GM18868 (cell line): ENCODE results near the gene CNOT6.

Experiments
- ATAC-seq: cut with Tn5 transposase; IDR thresholded peaks from one replicate; pipeline ENCODE4 v1.9.1; 2021; ENCODE audit warnings: mild to moderate bottlenecking, moderate library complexity; ENCODE audit not compliant: unreplicated experiment

CNOT6 gene

DNA sequence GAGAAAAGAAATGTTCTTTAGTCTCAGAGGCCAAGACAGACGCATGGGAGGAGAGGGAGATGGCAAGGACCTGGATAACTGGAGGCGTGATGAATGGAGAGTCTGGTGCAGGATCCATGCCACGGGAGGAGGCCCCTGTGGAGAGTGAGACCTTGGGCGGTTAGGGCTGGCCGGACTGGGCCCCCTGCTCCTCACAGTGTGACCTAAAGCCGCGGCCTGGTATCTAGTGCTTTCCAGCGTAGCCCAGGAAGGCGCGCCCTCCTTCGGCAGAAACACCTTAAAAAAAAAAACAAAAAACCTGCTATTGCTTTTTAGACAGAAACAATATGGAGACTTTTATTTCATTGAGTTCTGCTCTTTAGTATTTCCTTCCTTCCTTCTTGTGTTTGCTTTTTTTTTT is 64.1 kb downstream of the CNOT6 start:
- ATAC-seq: no peak

DNA sequence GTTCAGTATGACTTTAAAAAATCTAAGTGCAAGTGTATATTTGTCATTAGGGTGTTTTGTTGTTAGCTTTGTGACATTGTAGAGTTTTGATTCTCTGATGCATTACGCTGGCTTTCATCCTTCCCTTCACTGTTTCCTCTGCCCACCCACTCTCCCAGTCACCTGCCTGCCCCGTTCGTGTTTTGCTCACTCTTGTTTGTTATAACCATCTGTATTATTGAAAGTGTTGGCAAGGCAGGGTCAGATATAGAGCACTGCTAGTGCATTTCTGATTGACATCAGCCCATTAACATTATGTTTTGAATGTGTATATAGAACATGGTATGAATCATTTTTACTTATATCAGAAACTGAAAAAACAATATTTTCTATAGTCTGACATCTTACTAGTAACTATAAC is 69.8 kb downstream of the CNOT6 start:
- peak; percentile 27 for ATAC-seq

DNA sequence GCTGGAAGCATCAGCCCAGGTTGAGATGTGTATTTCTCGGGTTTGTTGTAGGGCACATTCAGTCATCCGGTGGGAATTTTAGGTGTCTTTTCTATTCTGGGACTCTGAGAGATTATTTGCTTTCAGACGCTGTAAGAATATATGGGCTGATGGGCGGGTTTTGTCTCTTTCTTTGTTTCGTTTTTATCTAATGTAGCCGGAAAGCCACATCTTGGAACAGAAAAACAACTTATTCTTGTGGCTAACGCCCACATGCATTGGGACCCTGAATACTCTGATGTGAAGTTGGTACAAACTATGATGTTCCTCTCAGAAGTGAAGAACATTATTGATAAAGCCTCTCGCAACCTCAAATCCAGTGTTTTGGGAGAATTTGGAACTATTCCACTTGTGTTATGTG is 74.7 kb downstream of the CNOT6 start:
- no peak for ATAC-seq

DNA sequence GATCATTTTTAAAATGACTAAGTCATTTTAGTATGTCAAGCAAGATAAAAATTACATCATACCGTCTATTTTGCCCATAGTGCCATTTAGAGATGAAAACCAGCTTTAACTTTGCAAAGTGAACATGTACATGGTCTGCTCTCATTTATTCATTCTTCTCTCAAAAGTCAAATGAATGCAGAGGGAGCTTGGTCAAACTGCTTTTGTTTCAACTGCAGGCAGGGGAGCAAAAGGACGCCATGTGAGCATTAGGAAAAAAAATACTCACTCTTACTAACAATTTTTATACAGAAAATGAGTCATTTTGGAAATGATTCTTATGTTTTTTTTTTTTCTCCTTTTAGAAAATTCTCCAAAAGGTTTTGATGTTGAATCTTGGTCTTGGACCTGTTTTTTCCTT is 81.4 kb downstream of the CNOT6 start:
- ATAC-seq: no peak

DNA sequence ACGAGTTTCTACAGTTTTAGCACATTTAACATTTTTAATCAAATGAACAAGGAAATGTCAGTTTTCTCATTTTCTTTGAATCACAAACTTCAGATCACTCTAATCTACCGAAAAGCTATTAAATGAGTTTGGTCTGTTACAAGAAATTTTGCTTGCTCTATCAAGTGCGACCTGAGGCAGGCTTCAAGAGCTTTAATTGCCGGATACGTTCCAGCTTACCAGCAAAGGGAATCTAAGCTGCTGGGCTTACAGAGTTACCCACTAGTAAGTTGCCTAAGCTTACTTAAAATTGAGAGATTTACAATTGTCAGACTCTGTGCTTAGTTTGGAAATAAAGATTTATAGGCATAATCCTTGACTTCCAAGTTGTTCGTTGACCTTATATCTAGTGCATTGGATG is 86.5 kb downstream of the CNOT6 start:
- no peak for ATAC-seq

DNA sequence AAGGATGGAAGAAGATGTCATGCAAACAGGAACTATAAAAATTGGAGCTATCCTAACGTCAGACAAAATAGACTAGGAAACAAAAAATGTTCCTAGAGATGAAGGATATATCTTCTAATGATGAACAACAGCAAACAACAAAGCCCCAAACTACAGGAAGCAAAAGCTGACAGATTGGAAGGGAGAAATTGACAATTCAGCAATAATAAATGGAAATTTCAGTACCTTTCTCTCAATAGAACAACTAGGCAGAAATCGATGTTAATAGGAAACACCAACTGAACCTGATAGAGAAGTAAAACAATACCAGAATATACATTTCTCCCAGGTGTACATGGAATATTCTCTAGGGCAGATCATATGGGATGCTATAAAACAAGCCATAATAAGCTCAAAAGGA is 89.6 kb downstream of the CNOT6 start:
- ATAC-seq: no peak

DNA sequence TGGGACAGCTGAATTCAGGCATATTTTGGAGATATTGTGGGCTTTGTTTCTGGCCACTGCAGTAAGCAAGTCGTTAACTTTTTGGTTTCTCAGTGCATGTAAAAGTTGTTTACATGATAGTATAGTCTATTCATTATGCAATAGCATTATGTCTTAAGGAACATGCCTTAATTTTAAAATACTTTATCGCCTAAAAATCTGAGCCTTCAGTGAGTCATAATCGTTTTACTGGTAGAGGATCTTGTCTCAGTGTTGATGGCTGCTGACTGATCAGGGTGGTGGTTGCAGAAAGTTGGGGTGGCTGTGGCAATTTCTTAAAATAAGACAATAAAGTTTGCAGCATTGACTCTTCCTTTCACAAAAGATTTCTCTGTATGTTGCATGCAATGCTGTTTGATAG is 92.0 kb downstream of the CNOT6 start:
- ATAC-seq: no peak

DNA sequence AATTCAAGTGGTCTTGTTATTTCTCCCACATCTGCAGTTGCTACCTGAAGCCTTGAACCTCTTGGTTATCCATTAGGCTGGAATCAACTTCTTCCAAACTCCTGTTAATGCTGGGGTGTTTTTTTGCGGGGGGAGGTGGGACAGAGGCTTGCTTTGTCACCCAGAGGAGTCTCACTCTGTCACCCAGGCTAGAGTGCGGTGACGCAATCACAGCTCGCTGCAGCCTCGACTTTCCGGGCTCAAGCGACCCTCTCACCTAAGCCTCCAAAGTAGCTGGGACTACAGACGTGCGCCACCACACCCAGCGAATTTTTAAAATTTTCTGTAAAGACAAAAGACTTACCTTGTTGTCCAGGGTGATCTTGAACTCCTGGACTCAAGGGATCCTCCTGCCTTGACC is 92.7 kb downstream of the CNOT6 start:
- no peak for ATAC-seq

DNA sequence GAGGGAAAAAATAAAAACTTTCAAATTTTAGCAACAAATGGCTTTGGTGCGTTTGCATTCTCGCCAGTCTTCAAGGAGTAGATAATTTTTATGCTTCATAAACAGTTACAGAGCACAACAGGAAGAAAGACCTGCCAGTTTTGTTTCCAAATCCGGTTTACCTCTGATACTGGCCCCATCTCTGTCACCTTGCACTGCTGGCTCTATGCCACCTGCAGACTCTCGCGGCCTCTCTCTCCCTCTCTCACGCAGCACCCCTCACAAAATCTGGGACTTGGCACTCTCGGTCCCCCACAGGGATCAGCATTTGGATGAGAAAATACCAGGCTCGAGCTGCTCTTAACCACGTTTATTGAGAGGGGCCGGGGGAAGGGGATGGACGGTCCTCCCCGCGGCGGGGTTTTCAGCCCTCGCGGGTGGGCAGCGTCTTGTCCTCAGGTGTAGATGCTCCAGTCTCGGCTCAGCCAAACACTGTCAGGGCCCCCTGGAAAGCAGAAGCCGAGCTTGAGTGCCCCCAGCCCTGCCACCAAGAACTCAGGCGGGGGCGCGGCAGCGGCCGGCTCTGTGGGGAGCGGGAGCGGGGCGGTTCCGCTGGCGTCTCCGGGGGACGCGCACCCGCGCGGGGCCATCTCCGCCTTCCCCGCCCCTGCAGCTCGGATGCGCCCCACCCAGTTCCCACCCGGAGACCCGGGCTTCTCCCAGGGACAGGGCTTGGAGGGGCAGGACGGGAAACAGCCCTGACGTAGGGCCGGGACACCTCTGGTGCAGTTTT is 95.8 kb downstream of the CNOT6 start:
- ATAC-seq: no peak

DNA sequence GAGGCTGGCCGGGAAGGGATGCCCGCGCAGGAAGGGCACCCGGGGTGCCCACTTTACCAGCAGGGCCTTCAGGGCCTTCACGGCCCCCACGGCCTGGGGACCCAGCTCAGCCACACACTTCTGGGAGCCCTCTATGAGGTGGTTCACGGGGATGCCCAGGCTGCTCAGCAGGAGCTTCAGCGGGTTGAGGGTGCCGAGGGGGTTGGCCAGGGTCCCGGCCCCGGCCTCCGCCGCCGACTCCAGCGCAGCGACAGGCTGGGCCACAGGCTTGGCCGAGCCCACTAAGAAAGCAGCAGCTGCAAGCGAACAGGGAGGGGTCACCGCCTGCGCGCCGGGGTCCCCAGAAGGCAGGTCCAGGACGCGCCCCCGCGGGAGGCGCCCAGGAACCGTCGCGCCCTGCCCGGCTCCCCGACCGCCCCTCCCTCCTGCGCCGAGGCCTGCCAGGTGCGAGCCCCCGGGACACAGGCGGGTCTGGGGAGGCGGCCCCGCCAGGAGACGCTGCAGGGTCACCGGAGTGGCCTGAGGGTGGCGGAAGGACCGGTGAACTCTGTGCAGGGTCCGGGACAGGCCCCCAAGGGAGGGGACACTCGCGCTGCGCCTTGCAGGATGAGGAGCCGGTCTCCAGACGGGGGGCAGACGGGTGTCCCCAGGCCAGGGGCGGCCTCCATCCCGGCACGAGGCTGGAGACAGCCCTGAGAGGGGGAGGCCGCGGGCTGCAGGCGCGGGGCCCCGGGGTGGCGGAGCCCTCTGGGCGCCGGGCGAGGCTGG is 96.5 kb downstream of the CNOT6 start:
- ATAC-seq: no peak

DNA sequence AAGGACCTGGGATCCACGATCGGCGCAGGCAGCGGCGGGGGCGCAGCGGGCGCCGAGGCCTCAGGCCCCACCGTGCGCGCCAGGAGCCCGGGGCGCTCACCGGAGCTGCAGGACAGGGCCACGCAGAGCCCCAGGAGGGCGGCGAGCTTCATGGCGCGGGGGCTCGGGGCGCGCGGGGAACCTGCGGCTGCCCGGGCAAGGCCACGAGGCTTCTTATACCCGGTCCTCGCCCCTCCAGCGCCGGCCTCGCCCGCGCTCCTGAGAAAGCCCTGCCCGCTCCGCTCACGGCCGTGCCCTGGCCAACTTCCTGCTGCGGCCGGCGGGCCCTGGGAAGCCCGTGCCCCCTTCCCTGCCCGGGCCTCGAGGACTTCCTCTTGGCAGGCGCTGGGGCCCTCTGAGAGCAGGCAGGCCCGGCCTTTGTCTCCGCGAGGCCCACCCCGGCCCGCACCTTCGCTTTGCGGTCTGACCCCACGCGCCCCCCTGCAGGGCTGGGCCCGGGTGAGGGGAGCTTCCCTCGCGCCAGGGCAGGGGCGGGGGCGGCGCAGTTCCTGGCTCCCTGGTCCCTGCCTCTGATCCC is 97.2 kb downstream of the CNOT6 start, which contains the start of gene SCGB3A1:
SCGB3A1 (minus strand) TSS at position 189 of the 577 bp plus-strand sequence; CDS start at position 152, 37 bp downstream.
- no peak for ATAC-seq

DNA sequence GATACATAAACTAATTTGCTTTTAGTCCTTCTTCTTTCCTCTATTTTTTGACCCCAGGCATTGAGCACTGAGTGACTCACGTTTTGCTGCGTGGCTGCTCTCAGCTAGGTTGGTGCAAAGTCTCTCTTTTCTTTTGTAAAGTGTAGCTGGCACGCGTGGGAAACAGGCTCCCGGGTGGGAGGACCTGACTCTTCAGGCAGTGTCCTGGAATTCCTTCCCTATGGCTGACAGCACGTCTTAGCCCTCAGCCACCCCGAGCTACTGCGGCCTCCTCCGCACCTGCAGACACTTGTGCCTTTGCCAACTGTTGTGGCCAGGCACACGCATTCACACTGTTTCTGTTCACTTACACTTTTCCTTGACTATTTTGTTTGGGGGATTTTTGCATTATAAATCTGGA is 98.0 kb downstream of the CNOT6 start:
- ATAC-seq: no peak

DNA sequence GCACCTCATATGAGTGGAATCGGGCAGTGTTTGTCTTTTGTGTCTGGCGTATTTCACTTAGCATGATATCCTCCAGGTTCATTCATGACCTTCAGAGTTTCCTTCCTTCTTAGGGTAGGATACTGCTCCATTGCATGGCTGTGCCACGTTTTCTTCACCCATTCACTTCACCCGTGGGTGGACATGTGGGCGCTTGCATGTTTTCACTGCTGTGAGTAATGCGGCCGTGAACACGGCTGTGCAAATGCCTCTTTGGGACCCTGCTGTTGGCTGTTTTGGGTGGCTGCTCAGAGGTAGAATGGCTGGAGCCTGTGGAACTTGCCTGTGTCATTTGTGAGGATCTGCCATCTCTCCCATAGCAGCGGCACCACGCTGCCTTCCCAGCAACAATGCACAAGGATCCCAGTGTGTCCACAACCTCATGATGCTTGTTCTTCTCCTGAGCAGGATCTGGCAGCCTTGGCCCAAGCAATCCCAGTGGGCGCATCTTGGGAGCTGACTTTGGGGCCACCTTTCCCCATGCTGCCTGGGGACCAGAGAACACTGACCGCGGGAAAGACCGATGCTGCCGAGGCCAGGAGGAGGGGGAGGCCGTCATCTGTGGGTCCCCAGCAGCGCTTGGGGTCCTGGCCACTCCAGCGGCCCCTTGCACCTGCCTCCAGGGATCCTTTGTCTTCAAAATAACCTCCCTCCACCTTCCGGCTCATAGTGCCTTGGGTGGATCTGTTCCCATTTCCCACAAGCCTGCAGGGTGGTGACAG is 99.4 kb downstream of the CNOT6 start:
- no peak for ATAC-seq

DNA sequence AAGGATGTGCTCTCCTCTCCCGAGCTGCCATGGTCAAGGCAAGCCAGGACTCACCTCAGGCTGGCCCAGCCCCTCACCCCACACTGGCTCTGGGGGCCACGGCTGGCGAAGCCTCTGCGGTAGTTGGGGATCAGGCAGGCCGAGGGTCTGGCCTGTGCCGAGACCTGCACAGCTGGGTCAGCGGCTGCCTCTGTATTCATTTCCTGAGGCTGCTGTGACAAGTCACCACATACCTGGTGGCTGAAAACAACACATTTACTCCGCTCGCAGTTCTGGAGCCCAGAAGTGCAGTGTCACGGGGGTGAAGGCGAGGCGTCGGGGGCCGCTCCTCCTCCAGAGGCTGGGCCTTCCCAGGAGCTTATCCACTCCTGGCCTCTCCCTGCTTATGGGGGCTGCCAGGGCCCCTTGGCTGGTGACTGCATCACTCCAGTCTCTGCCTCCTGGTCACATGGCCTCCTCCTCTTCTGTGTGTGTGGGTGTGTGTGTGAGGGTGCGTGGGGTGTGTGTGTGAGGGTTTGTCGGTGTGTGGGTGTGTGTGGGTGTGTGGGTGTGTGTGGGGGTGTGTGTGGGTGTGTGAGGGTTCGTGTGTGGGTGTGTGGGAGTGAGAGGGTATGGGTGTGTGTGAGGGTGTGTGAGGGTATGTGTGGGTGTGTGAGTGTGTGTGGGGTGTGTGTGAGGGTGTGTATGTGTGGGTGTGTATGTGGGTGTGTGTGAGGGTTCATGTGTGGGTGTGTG is 100.3 kb downstream of the CNOT6 start:
- ATAC-seq: no peak

DNA sequence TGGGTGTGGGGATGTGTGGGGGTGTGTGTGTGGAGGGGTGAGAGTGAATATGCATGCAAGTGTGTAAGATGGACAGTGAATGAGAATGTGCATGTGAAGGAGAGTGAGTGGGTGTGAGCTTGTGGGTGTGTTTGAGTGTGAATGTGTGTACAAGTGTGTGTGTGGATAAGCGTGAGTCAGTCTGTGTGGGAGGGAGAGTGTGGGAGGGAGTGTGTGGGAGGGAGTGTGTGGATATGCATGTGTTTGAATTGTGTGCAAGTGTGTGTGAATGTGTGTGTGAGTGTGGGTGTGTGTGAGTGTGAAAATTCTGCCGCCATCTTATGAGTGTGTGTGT is 100.8 kb downstream of the CNOT6 start:
- ATAC-seq: no peak

DNA sequence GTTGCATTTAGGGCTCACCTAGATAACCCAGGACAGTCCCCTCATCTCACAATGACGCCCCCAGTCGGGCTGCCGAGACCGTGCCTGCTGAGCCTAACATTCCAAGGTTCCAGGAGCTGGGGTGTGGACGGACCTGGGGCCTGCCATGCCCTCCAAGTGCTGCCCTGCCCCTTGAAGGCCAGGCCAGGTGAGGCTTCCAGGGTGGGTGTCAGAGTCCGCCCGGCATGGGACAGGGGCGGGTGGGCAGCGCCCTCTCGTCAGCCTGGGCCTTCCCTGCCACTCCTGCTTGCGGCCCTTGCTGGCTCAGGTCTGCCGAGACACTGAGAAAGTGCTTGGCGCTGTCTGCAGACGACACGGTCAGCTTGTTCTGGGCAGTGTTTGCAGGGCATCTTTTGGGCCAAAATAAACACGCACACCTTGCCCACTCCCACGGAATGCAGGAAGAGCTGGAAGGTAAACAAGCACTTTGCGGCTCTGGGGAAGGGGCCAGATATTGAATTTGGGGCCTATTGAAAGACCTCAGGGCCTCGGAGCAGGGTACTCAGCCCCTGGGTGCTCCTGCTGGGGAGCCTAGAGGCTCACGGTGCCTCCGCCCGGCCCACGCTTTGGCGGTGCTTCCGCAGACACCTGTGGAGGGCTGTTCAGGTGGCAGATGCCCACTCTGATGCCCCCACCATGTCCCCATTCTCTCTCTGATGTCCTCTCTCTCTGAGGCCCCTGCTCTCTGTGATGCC is 101.4 kb downstream of the CNOT6 start:
- ATAC-seq: no peak

DNA sequence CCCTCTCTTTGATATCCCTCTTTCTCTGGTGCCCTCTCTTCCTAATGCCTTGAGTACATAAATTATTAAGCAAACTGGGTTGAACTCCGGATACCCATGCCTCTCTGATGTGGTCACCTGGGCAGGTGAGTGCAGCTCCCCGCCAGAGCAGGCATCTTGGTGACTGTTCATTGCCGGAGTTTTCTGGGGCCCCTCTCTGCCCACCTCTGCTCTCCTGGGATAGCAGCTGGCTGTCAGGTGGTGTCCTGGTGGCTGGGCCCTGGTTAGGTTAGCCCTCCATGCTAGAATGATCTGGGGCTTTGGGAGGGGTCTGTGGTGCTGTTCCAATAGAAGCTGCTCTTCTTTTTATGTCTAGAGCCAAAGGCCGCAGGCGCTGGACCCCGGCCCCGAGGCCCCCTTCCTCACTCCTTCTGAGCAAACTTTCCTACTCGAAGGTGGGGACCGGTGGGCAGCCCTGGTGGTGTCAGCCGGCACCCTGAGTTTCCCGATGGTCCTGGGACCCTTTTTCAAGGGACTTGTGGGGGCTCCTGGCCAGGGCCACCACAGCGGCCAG is 102.0 kb downstream of the CNOT6 start:
- no peak for ATAC-seq

DNA sequence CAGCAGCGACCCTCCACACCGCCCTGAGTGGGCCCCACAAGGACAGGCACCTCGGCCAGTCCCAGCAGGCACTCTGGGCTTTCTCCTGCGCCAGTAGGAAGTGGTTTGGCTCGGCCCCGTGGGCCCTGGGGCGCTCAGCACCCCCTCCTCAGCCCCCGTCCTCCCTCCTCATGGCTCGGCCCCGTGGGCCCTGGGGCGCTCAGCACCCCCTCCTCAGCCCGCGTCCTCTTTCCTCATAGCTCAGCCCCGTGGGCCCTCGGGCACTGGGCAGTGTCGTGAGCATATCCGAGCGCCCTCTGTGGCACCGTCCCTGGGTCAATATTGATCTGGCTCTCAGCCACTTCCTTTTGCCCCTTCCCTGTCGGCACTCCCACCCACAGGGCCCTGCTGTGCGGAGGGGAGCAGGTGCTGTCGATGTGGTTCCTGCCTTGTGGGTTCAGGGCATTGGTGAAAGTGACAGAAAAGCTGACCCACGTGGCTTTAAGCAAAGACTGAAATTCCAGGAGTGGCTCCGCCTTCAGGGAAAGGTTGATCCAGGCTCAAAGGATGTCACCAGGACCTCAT is 102.6 kb downstream of the CNOT6 start:
- ATAC-seq: no peak

DNA sequence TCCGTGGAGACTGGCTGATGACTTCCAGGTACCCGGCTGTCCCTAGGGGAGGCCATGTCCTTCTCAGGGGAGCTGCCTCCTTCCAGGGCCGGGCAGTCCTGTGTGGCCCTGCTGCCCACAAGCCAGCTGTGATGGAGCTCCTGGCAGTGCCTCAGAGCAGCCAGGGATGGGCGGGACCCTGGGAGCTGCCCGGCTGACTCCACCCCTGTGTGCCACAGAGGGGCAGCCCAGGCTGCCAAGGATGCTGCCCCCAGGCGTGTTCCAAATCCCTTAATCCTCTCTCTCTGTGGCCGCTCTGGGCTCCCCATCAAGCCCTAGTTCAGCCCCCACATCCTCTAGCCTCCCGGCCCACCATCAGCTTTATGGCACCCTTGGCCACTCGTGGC is 104.1 kb downstream of the CNOT6 start:
- no peak for ATAC-seq
